Activated T-helper 2 cell treated with anti-CD3 and anti-CD28 coated beads, Interferon-gamma antibody, Interleukin-2, Interleukin-4, amounts not matched to agents 10 μg/mL and 5 μg/mL and 100 μg/mL, durations not matched to agents 14 hours and 24 hours and 36 hours (primary cell): ENCODE measurements around the gene DOK6. TPM values are rescaled to one million over a fixed set of nuclear protein-coding genes. Genes with fewer than 3 reads are reported as not detected.
"Not testable (repeated sequence)": the region's sequence is repeated elsewhere in the genome, so short reads cannot be mapped to it uniquely, and the experiment has no call there.

Experiments used
- DNase-seq: peaks from one replicate; pipeline ENCODE4 v3.0.0; 2021; ENCODE audit warnings: low spot score
- H3K27ac Mint-ChIP-seq: one replicate; pipeline ENCODE4 v1.8.0; 2021; ENCODE audit warnings: mixed read lengths
- H3K27me3 Mint-ChIP-seq: one replicate; pipeline ENCODE4 v1.8.0; 2021; ENCODE audit warnings: low read depth, mixed read lengths
- H3K36me3 Mint-ChIP-seq: one replicate; pipeline ENCODE4 v1.8.0; 2021; ENCODE audit warnings: low read depth, mixed read lengths
- H3K4me1 Mint-ChIP-seq: one replicate; pipeline ENCODE4 v1.8.0; 2021; ENCODE audit warnings: low read depth, mixed read lengths
- H3K4me3 Mint-ChIP-seq: one replicate; pipeline ENCODE4 v1.8.0; 2021; ENCODE audit warnings: low read depth, mild to moderate bottlenecking, moderate library complexity, mixed read lengths
- H3K9me3 Mint-ChIP-seq: one replicate; pipeline ENCODE4 v1.8.0; 2021; ENCODE audit warnings: mixed read lengths
- intact Hi-C: fragments of 100-400 bp; cut with micrococcal nuclease; formaldehyde crosslinking; loops from one replicate; pipeline ENCODE4 v1.15.1; 2023
- total RNA-seq: library from RNA; stranded (reverse); gene quantifications from 2 replicates; pipeline ENCODE4 v1.2.3, GENCODE V29; 2022

DOK6 gene
- total RNA-seq, 1 donor from 2014 or later: not detected

DNA sequence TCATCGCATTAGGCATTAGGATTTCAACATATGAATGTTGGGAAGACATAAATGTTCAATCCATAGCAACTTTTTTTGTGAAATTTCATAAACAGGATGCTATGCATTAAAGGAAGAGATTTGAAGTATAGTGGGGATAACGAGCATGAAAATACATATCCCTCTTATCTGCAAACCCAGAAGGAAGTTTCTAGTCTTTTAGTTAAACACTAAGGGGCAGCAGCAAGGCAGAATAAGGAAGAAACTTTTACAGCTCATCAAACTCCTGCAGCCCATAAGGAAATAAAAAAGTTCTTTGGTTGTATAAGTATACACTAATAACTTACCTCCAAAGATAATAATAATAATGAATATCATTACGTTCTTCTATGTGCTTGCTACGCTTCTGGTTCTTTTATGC lies 465.5 kb downstream of the DOK6 start:
- intact Hi-C loops: loop anchor here (2.0 kb wide), 1 partner anchor 17 kb away; no protein-coding TSS in a partner anchor
- Mint-ChIP-seq H3K9me3 (no peaks in the 10 kb centered on the region), H3K27me3 (no peaks in the 10 kb centered on the region), H3K4me1 (peaks cover 10% of the 10 kb centered on the region), H3K27ac (no peak overlapping the region), H3K36me3 (peaks cover 71% of the 10 kb centered on the region), H3K4me3 (no peak overlapping the region)
- no peak for DNase-seq

- DNase-seq: no peak
- intact Hi-C loops: no loop called here
- Mint-ChIP-seq H3K27me3 (no peaks in the 10 kb centered on the region), H3K27ac (no peak overlapping the region), H3K4me1 (peaks cover 18% of the 10 kb centered on the region), H3K4me3 (no peak overlapping the region), H3K9me3 (no peaks in the 10 kb centered on the region), H3K36me3 (peaks cover 61% of the 10 kb centered on the region)
These were observed 470.0 kb downstream of the DOK6 start for GRCh38 chr18:69870736-69871135.

DNA sequence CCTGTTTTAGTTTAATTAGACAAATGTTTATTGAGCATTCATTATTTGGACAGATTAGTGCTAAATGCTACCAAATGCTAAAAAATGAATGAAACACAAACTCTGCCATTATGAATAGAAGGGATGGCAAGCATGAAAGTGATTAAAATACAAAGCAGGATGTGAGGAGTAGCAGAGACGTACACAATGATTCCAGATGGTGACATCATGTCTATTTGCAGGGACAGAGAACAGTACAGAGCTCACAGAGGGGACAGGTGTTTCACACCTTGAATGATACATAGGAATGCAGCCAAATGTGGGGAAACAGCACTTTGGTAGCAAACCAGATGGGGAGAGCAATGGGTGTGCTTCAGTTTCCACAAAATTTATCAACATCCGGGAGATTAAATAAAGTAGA lies 470.7 kb downstream of the DOK6 start:
- peaks cover 59% of the 10 kb centered on the region for H3K36me3 Mint-ChIP-seq

GRCh38 chr18:69872661-69873060 lies 472.0 kb downstream of the DOK6 start:
- H3K4me1 Mint-ChIP-seq: peaks cover 20% of the 10 kb centered on the region
- peak overlapping the region; percentile 28 for H3K27ac Mint-ChIP-seq
- H3K27me3 Mint-ChIP-seq: no peaks in the 10 kb centered on the region
- H3K9me3 Mint-ChIP-seq: no peaks in the 10 kb centered on the region
- no peak overlapping the region for H3K4me3 Mint-ChIP-seq
- intact Hi-C loops: no loop called here
- peaks cover 60% of the 10 kb centered on the region for H3K36me3 Mint-ChIP-seq
- no peak for DNase-seq

More for the DNA sequence above, 470.7 kb downstream of the DOK6 start:
- DNase-seq: no peak
- H3K4me1 Mint-ChIP-seq: peaks cover 18% of the 10 kb centered on the region
- intact Hi-C loops: no loop called here
- no peaks in the 10 kb centered on the region for H3K9me3 Mint-ChIP-seq
- H3K27me3 Mint-ChIP-seq: no peaks in the 10 kb centered on the region
- H3K4me3 Mint-ChIP-seq: no peak overlapping the region
- H3K27ac Mint-ChIP-seq: peak overlapping the region; percentile 21

GRCh38 chr18:69874058-69874457 lies 473.4 kb downstream of the DOK6 start:
- Mint-ChIP-seq H3K9me3 (peaks cover 4% of the 10 kb centered on the region), H3K4me1 (peaks cover 21% of the 10 kb centered on the region), H3K4me3 (no peak overlapping the region), H3K36me3 (peaks cover 66% of the 10 kb centered on the region), H3K27me3 (no peaks in the 10 kb centered on the region), H3K27ac (peak overlapping the region; percentile 57)
- intact Hi-C loops: no loop called here
- DNase-seq: no peak

GRCh38 chr18:69876490-69876889 lies 475.8 kb downstream of the DOK6 start:
- H3K27me3 Mint-ChIP-seq: no peaks in the 10 kb centered on the region
- peaks cover 70% of the 10 kb centered on the region for H3K36me3 Mint-ChIP-seq
- H3K9me3 Mint-ChIP-seq: peaks cover 10% of the 10 kb centered on the region
- no peak overlapping the region for H3K4me3 Mint-ChIP-seq
- intact Hi-C loops: no loop called here
- H3K27ac Mint-ChIP-seq: no peak overlapping the region
- H3K4me1 Mint-ChIP-seq: peaks cover 23% of the 10 kb centered on the region
- no peak for DNase-seq

DNA sequence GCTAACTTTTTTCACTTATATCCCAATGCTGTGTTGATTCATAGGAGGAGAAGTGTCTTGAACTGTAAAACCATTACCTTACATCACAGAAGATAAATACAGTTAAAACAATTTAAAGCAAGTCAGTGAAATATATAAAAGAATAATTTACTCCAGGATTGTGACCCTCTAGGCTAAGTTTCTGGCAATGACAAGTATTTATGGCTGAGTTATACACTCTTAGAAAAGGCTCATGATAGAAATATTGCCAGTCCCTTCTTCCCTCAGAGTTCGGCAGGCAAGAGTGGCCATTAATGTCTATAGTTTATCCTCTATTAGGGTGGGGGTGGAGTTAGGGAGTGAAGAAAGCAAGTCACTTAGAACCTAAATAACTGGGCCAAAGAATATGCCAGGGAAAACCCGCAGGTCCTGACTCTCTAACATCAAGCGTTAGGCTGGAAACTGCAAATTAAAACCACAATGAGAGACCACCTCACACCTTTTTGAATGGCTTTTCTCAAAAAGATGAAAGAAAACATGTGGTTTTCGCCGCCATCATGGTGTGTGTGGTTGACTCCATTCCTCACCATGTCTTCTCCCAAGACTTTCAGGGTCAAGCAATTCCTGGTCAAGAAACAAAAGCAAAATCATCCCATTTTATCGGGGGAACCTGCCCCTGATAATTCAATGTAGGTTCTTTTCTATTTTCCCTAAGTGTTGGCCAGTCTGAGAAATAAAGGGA lies 477.7 kb downstream of the DOK6 start:
- Mint-ChIP-seq H3K9me3 (peaks cover 10% of the 10 kb centered on the region), H3K27ac (no peak overlapping the region), H3K36me3 (peaks cover 69% of the 10 kb centered on the region), H3K27me3 (no peaks in the 10 kb centered on the region), H3K4me1 (peaks cover 24% of the 10 kb centered on the region), H3K4me3 (no peak overlapping the region)
- intact Hi-C loops: no loop called here
- no peak for DNase-seq

GRCh38 chr18:69879051-69879450 lies 478.4 kb downstream of the DOK6 start:
- DNase-seq, H3K4me3 Mint-ChIP-seq, H3K27ac Mint-ChIP-seq, intact Hi-C loops, H3K27me3 Mint-ChIP-seq, H3K9me3 Mint-ChIP-seq: not testable (repeated sequence)
- H3K36me3 Mint-ChIP-seq: peaks cover 67% of the 10 kb centered on the region
- peaks cover 30% of the 10 kb centered on the region for H3K4me1 Mint-ChIP-seq

- peaks cover 68% of the 10 kb centered on the region for H3K36me3 Mint-ChIP-seq
- intact Hi-C loops: no loop called here
- peaks cover 10% of the 10 kb centered on the region for H3K9me3 Mint-ChIP-seq
- H3K4me1 Mint-ChIP-seq: peaks cover 32% of the 10 kb centered on the region
- H3K27ac Mint-ChIP-seq: peak overlapping the region; percentile 3
- H3K4me3 Mint-ChIP-seq: no peak overlapping the region
- H3K27me3 Mint-ChIP-seq: no peaks in the 10 kb centered on the region
- DNase-seq: no peak
These were observed 479.4 kb downstream of the DOK6 start for GRCh38 chr18:69880083-69880482.

GRCh38 chr18:69882965-69883668 lies 482.4 kb downstream of the DOK6 start:
- intact Hi-C loops: loop anchor here (2.0 kb wide), 2 partner anchors 14 to 16 kb away; no protein-coding TSS in a partner anchor
- DNase-seq: no peak
- Mint-ChIP-seq H3K36me3 (peaks cover 67% of the 10 kb centered on the region), H3K4me1 (peaks cover 53% of the 10 kb centered on the region), H3K4me3 (no peak overlapping the region), H3K27me3 (no peaks in the 10 kb centered on the region), H3K27ac (peak overlapping the region; percentile 100), H3K9me3 (peaks cover 10% of the 10 kb centered on the region)

GRCh38 chr18:69883781-69884180 lies 483.1 kb downstream of the DOK6 start:
- Mint-ChIP-seq H3K4me3 (no peak overlapping the region), H3K4me1 (peaks cover 58% of the 10 kb centered on the region), H3K27me3 (no peaks in the 10 kb centered on the region), H3K9me3 (peaks cover 8% of the 10 kb centered on the region), H3K36me3 (peaks cover 64% of the 10 kb centered on the region), H3K27ac (peak overlapping the region; percentile 100)
- no peak for DNase-seq
- intact Hi-C loops: loop anchor here (2.0 kb wide), 2 partner anchors 13 to 17 kb away; no protein-coding TSS in a partner anchor

DNA sequence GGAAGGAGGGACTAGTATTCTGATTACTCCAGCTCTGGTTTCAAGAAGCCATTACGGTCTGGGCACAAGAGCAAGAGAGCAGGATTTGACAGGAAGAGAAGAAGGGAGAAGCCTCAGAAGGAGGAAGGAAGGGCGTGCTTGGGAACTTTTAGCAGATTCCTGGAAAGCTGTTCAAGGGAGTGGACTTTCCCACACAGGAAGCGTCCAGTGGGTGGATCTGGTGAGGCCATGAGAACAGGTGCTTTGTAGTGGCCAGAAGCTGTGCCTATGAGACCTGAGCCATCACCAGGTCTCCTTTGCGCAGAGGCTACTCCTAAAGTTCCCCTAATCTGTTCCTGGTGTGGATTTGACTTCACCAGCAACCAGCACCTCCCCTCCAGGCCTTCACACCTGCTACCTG lies 484.7 kb downstream of the DOK6 start:
- peaks cover under 1% of the 10 kb centered on the region for H3K9me3 Mint-ChIP-seq
- H3K27me3 Mint-ChIP-seq: no peaks in the 10 kb centered on the region
- peaks cover 69% of the 10 kb centered on the region for H3K4me1 Mint-ChIP-seq
- intact Hi-C loops: no loop called here
- H3K4me3 Mint-ChIP-seq: peak overlapping the region; percentile 76
- peak overlapping the region; percentile 100 for H3K27ac Mint-ChIP-seq
- DNase-seq: no peak
- H3K36me3 Mint-ChIP-seq: peaks cover 56% of the 10 kb centered on the region
